GM19467 (cell line): Measurements from ENCODE around the gene MEX3A.
"Not testable (repeated sequence)": the region's sequence is repeated elsewhere in the genome, so short reads cannot be mapped to it uniquely, and the experiment has no call there.

Experiments
- ATAC-seq: cut with Tn5 transposase; IDR thresholded peaks from one replicate; pipeline ENCODE4 v1.9.1; 2021; ENCODE audit warnings: mild to moderate bottlenecking, moderate library complexity; ENCODE audit not compliant: unreplicated experiment

MEX3A gene

DNA sequence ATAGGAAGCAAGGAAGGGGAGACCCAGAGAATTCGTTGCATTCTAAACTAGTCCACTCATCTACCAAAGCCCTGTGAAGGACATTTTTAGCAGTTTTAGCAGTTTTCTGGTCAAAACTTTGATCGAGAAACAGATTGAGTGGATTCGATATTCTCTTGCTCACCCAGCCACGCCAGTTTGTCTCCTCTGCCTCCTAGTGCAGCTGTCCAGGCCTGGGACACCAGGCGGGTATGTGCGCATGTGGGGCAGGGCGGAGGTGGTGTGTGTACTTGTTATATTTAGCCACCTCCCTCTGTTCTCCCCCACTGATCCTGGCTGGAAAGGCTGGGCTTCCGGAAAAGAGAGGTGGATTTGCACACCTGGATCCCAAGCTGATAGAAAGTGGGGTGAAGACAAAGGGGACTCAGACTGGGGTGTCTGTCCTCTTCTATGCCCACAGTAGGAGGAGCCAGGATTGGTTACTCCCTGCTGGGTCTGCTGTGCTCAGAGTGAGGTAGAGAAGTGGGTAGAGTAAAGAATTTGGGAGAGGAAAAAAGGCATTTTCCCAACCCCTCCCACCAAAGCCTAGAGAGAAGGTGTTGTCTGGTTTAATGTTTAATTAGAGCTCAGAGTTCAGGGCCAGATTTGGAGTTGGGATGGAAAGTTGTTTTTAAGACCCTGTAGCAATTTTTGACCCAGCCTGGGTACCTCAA is 36.1 kb upstream of the MEX3A start:
- no peak for ATAC-seq

DNA sequence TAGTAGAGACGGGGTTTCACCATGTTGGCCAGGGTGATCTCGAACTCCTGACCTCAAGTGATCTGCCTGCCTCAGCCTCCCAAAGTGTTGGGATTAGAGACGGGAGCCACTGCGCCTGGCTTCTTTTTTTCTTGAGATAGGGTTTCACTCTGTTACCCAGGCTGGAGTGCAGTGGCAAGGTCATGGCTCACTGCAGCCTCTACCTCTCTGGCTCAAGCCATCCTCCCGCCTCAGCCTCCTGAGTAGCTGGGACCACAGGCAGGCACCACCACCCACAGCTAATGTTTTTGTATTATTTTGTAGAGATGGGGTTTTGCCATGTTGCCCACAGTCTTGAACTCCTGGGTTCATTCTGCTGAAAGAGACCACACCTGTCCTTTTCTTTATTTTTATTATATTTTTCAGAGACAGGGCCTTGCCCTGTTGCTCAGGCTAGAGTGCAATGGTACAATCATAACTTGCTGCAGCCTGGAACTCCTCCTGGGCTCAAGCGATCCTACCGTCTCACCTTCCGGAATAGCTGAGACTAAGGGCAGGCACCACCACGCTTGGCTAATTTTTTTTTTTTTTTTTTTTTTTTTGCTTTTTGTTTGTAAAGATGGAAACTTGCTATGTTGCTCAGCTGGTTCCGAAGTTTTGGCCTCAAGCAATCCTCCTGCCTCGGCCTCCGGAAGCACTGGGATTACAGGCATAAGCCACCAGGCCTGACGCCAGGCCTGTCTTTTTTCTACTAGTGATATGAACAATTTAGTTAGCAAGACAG is 35.3 kb upstream of the MEX3A start:
- no peak for ATAC-seq

DNA sequence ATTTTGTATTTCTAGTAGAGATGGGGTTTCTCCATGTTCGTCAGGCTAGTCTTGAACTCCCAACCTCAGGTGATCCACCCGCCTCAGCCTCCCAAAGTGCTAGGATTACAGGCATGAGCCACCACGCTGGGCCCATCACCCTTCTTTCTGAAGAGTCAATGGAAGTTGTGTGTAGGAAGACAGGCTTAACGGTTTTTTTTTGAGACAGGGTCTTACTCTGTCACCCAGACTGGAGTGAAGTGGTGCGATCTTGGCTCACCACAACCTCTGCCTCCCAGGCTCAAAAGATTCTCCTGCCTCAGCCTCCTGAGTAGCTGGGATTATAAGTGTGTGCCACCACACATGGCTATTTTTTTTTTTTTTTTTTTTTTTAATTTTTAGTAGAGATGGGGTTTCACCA is 34.5 kb upstream of the MEX3A start:
- not testable (repeated sequence) for ATAC-seq

DNA sequence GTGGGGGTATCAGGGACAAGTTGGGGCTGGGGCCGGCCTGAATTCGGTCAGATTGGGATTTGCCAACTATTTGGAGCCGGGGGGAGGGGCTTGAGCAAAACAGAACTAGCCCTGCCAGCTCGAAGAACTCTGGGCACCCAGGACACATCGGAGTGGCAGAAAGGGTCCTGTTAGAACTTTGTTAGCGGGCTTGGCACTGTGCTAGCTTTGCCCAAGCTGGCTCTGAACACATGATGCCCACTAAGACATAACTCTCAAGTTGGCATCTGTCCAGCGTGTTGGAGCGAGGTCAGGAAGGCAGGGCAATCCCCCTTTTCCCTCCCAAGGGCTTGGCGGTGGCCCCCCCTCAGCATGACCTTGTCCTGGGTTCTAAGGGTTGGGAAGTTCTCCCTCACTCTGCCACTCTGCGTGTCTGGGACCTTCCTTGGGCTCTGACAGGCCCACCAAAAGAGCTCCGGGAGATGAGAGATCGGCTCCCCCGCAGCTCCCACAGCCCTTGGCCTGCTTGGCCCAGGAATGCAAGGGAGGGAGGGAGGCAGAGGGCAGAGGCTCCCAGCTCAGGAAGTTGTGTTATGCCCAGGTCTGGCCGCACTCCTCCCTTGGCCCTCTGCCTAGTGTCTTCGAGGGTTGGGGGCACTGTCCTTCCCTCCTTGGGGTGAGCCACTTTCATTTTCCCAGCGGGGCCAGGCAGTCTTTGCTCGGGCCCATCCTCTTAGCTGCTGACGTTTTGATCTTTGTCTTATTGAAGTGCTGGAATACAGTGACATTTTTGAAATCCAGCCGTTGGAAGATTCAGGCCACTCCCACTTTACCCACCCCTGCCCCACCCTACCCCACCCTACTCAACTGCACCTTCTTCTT is 33.5 kb upstream of the MEX3A start:
- no peak for ATAC-seq

DNA sequence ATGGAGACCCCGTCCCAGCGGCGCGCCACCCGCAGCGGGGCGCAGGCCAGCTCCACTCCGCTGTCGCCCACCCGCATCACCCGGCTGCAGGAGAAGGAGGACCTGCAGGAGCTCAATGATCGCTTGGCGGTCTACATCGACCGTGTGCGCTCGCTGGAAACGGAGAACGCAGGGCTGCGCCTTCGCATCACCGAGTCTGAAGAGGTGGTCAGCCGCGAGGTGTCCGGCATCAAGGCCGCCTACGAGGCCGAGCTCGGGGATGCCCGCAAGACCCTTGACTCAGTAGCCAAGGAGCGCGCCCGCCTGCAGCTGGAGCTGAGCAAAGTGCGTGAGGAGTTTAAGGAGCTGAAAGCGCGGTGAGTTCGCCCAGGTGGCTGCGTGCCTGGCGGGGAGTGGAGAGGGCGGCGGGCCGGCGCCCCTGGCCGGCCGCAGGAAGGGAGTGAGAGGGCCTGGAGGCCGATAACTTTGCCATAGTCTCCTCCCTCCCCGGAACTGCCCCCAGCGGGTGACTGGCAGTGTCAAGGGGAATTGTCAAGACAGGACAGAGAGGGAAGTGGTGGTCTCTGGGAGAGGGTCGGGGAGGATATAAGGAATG is 32.8 kb upstream of the MEX3A start:
- ATAC-seq = no peak

DNA sequence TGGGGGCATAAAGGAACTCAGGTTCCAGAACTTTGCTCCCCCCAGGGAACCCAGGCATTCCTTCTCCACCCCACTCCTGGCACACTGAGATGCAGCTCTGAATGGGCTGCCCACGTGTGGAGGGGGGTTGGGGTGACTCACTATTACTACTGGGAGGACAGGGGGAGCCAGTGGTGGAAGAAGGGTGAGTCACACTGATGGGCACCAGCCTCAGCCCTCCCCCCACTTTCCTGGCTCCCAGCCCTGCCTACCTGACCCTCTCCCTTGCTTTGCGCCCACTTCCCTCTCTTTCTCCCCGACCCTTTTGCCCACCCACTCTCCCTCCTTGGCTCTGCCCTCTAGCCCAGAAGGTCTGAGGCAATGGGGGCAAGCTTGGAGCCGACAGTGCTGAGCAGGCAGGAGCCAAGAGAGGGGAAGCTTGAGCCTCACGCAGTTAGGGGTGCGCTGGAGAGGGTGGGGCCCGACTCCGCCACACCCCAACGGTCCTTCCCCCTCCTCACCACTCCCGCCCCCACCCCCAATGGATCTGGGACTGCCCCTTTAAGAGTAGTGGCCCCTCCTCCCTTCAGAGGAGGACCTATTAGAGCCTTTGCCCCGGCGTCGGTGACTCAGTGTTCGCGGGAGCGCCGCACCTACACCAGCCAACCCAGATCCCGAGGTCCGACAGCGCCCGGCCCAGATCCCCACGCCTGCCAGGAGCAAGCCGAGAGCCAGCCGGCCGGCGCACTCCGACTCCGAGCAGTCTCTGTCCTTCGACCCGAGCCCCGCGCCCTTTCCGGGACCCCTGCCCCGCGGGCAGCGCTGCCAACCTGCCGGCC is 32.0 kb upstream of the MEX3A start, which contains the start of gene LMNA:
TSS of gene LMNA (plus strand) at position 611 of the 818 bp plus-strand sequence. CDS start 208 bp downstream, outside the sequence.
- peak; percentile 61 for ATAC-seq

DNA sequence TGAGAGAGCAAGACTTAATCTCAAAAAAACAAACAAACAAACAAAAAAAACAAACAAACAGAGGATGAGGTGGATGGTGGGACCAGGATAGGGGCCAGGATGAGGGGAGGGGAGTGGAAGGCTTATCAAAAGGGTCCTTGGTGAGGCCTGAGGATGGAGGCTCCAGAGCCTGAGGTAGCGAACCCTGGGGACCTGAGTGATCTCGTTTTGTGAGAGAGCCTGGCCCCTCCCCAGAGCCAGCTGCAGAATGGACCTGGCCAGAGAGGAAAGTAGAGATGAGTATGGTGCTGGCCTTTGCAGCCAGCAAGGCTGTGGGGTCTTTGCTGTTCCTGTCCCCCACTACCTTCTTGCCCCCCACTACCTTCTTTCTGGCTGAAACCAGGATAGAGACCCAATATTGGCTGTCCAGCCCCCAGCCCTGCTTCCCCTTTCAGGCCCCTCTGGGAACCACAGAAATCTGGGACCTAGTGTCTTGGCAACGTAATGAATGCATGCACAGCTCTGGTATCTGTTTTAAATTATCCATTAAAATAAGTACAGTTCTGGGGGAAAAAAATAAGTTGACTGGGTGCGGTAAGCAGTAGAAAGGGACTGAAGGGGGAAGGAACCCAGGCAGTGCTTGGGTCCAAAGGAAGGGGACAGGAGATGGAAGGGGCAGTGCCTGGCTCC is 31.2 kb upstream of the MEX3A start:
- no peak for ATAC-seq

DNA sequence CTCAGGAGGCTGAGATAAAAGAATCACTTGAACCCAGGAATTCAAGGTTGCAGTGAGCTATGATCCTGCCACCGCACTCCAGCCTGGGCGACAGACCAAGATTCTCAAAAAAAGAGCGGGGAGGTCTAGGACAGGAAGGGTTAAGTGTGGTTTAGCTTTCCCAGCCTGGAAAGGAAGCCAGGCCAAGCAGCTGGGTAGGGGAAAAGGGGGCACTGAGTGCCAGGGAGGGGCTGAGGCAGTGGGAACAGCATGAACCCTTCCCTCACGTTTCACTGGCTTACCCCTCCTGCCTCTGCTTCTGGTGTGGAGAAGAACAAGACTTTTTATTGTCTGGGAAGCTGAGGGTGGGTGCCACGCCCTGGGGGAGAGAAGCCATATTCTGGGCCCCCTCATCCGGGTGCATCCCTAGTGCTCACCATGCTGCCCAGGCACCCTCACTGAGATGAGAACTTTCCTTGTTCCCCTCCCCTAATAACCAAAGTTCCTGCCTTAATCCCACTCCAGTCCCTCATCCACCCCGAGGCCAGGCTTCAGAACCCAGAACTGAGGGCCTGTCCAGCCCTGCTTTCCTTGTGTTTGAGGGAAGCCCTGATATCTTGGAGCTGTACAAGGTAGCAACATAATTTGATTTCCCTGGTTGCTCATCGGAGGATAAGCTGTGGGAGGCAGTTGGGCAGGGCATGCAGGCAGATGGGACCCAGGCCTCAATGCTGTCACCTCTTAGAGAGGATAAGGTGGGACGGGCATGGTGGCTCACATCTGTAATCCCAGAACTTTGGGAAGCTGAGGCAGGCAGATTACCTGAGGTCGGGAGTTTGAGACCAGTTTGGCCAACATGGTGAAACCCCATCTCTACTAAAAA is 30.2 kb upstream of the MEX3A start:
- ATAC-seq = no peak

DNA sequence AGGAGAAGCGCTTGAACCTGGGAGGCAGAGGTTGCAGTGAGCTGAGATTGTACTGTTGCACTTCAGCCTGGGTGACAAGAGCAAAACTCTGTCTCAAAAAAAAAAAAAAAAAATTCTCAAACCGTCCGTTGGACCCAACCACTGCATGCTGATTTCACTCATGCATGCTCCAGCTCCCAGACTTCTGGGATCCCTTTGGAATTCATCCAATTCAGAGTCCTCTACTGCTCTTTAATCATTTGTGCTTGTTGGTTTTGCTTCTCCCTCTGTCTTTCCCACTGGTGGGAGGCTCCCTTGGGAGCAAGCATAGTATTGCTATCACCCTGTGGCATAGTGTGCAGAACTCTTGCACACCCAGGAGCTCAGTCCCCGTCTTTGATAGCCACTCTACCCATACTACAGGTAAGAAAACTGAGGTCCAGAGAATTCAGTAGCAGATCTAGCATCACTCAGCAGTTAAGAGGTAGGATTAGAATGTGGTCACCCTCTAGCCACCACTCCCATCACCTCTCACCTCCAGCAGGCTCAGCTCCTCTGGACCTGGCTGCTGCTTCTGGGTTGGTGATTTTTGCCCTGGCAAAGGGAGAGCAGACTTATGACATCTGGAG is 29.2 kb upstream of the MEX3A start:
- no peak for ATAC-seq

DNA sequence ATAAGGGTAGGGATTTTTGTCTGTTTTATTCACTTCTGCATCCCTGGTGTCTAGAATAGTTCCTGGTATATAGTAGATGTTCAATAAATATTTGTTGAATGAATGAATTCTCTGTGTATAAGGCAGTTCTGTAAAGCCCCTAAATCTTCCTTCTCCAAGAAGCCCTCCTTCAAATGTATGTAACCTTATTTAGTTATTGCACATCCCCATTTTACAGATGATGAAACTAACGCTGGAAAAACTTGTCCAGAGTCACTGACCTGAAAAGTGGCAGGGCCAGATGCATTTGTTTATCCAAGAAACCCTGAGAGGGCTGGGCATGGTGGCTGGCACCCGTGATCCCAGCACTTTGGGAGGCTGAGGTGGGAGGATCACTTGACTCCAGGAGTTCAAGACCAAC is 28.0 kb upstream of the MEX3A start:
- ATAC-seq = no peak

DNA sequence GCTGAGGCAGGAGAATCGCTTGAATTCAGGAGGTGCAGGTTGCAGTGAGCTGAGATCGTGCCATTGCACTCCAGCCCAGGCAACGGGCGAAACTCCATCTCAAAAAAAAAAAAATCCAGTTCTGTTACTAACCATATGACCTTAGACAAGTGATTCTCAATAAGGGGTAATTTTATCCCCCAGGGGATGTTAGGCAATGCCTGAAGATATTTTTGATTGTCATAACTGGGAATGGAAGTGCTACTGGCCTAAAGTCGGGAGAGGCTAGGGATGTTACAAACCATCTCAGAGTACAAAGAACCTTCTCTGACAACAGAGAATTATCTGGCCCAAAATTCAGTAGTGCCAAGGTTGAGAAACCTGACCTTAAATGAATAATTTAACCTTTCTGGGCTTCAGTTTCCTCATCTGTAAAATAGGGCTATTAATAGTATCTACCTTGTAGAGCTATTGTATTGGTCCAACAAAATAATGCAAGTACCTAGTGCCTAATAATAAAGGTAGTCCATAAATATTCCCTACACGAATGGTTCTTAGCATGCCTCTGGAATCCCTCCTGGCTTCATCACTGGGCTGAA is 26.5 kb upstream of the MEX3A start:
- ATAC-seq = no peak

DNA sequence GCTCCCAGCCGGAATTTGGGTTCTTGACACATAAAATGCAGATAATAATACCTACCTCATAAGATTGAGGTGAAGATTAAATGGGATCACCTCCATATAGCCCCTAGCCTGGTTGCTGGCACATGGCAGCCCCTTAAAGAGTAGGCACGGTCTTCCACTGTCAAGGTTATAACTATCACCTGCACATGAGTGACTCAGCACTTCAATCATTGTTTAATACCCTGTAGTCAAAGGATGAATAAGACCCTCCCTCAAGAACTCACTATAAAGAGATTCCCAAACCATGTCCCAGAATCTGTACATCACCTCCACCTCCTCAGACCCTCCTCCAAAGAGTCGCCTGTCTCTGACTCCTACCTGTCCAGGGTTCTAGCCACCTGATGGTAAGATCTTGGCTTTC is 25.8 kb upstream of the MEX3A start:
- no peak for ATAC-seq

DNA sequence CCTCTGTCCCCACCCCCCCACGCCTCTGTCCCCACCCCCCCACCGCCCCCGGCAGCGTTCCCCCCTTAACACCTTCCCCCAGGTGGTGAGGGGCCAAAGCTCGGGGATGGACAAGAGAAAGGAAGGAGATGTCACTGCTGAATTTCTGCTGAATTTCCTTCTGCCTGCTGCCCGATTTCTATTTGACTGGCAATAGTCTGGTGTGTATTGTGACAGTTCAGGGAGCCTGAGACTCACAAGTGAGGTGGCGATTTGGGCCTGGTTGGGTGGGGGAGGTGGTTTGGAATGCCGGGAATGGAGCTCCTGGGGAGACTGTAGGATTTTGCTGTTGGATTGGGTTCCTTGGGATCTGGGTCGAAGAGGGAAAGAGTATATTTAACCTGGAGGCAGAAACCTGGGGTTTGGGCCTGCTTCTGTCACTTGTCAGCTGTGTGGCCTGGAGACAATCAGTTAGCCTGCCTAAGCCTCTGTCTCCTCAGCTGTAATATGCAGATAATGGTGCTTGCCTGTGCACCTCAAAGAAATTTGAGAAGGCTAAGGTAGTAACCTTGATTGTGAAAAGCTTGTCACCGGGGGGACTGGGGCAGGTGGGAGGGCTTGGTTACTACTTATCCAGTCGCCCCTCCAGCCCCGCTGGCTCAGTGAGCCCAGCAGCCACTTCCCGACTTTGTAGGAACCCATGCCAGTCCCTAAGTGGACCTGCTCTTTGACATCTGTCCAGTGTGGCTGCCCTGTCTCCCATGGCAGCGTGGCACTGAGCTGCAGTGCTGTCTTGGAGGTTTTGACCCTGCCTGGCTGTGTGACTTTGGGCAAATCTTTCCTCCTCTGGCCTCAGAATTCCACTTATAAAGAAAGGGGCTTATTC is 24.6 kb upstream of the MEX3A start:
- ATAC-seq = no peak

DNA sequence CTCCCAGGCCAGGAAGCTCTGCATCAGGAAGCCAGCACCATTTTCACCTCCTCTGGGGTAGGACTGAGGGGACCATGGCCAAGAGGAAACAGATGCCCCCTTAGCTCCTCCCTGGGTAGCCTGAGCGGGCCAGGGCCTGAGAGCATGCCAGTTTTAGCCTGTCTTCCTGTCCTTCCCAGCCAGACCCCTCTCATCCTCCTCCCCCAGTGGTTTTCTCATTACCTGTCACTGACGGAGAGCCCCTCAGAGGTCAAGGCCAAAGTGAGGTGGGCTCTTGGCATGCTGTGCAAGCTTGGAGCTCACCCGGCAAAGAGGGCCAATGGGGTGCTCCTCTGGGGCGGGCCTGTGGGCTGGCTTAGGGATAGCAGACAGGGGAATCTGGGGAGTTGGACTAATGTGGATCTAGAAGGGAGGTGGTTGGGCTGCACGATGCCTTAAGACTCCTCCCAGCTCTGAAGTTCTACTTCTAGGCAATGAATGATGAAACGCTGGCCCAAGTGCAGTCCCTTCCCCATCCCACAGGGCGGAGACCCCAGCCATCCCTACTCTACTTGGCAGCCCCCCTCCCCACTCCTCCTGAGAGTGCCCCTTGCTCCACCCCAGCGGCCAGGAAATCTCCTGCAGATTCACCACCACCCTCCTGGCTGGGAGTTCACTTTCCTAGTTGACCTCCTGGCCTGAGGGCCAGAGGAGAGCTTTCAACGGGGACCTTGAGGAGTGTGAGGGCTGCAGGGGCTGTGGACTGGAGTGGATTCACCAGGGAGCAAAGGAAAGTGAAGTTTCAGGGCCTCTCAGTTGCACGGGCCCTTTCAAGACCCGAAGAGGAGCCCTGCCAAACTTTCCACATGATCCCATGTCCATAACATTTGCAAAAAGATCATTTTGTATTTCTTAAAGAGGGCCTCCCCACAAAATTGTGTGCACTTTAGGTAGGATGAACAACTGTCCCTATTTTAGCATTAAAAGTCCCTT is 22.9 kb upstream of the MEX3A start:
- no peak for ATAC-seq

DNA sequence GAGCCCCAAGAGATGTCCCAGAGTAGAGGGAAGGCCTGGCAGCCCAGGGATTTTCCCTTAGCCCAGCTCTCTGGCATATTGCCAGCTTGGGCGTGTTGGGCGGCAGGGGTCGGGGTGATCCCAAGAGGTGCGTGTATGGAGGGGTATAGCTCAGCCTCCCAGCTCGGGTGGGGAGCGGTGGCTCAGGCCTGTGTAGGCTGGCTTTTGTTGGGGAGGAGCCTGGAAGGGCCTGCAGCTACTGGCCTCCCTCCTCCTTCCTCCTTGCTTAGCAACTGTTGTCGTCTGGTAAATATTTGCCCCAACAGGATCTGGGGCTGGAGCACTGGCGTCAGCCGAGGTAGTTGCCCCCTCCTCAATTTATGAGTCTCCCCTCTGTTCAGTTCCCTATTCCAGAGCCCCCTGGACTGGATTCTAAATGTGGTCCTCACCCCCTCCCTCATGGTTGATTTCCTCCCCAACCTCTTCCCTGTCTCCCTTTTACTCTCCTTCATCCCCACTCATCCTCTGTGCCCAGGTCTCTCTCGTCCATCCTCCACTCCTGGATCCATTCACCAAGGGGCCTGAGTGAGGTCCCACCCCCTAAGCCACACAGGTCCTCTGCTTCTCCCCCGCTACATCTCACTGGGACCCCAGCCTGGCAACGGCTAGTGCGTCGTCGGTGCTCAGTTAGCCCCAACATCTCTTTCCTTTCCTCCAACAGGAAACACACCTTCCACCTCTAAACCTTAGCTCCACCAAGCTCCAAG is 22.0 kb upstream of the MEX3A start:
- ATAC-seq = no peak
